ENCODE results near the gene NOTO. TPM values are rescaled to one million over a fixed set of nuclear protein-coding genes. Genes with fewer than 3 reads are reported as not detected.

Gene NOTO
- total and polyA plus RNA-seq, 10 of the 15 experiments (the other 5 are each of a cell fraction or from before 2014, with no cell fraction given): not detected

GRCh38 chr2:73156539-73157124 is 45.7 kb upstream of the NOTO start:
- TF ChIP-seq CTCF (IDR thresholded peaks at IDR 0.05 in 2 of 3, conservative IDR thresholded peaks at IDR 0.05 in 1 of 3; ENCODE audit: control insufficient read depth in 2 of 3, extremely low read depth in 1 of 3, insufficient read depth in 1 of 3, low read depth in 3 of 3, low read length in 3 of 3): peak; percentile 34 to 43 (median 37); a peak in 4 of 6 replicates
- TF ChIP-seq STAT1 (conservative IDR thresholded peaks at IDR 0.05): no peak
- peak; percentile 55; the same call in 1 of the 2 replicates for TF ChIP-seq SMC3 (IDR thresholded peaks at IDR 0.05; ENCODE audit: borderline replicate concordance, low read length)
- TF ChIP-seq ZNF687 (IDR thresholded peaks at IDR 0.05): no peak
- TF ChIP-seq SIX5 (IDR thresholded peaks at IDR 0.05; ENCODE audit: low read depth, low read length, severe bottlenecking): no peak
- no peak for TF ChIP-seq CREM (IDR thresholded peaks at IDR 0.05; ENCODE audit: low read depth)
- peak; percentile 46 for TF ChIP-seq RAD21 (IDR thresholded peaks at IDR 0.05; ENCODE audit: insufficient read depth, low read depth, low read length)
- POLR2A ChIA-PET: no interaction called here
- BruUV-seq (replicated peaks): no TSS peak
- Histone ChIP-seq H3K27ac (ENCODE audit: control insufficient read depth, insufficient read depth) (no peak overlapping the region), H2AFZ (ENCODE audit: control insufficient read depth, low read depth, low read length) (no peak overlapping the region), H3K9me3 (replicated peaks; ENCODE audit: control insufficient read depth, insufficient read depth, low read length) (no peaks in the 10 kb centered on the region), H3K27me3 (replicated peaks in 1 of 2; ENCODE audit: control insufficient read depth in 2 of 2, insufficient read depth in 2 of 2, low read length in 1 of 2) (peaks cover 0 to 2% of the 10 kb centered on the region in 2 experiments; a peak in 2 of 4 replicates), H3K79me2 (ENCODE audit: control insufficient read depth, insufficient read depth, low read length) (no peaks in the 10 kb centered on the region), H3K4me1 (ENCODE audit: control insufficient read depth, insufficient read depth, low read length) (no peaks in the 10 kb centered on the region), H3K36me3 (ENCODE audit: control insufficient read depth in 2 of 2, insufficient read depth in 2 of 2, low read length in 1 of 2) (no peaks in the 10 kb centered on the region), H3K4me2 (ENCODE audit: control insufficient read depth, insufficient read depth) (no peak overlapping the region), H3K4me3 (no peak overlapping the region), H3K9ac (ENCODE audit: control insufficient read depth, insufficient read depth, low read length) (no peak overlapping the region), H4K20me1 (ENCODE audit: control insufficient read depth, insufficient read depth) (no peaks in the 10 kb centered on the region)
- WGBS (ENCODE audit: insufficient coverage, insufficient replicate concordance, low lambda C conversion rate, missing lambda C conversion rate): 27% methylated on average over 24 of the region's 24 CpGs
- FAIRE-seq (no peak), DNase-seq (ENCODE audit: low read depth, low spot score) (no peak), ATAC-seq (peak; percentile 44; the same call in 1 of the 3 replicates)
- CTCF ChIA-PET: interaction anchor here (1.0 to 2.5 kb wide), 5 partner anchors 21 to 264 kb away, joined by 3 to 9 read pairs (median 5); no protein-coding TSS in a partner anchor
- SMC1A ChIA-PET (ENCODE audit: uncharacterized antibody, unreplicated experiment): no interaction called here
- intact Hi-C loops (cut with micrococcal nuclease; ENCODE audit: unreplicated experiment): no loop called here
- in situ Hi-C loops (cut with MboI): no loop called here
- RAD21 ChIA-PET (ENCODE audit: unreplicated experiment): interaction anchor here (0.6 kb wide), 1 partner anchor 21 kb away, joined by 3 read pairs; no protein-coding TSS in a partner anchor

Data from GM12878 (cell line).